ENCODE results near the gene LEMD2.

LEMD2 gene

DNA sequence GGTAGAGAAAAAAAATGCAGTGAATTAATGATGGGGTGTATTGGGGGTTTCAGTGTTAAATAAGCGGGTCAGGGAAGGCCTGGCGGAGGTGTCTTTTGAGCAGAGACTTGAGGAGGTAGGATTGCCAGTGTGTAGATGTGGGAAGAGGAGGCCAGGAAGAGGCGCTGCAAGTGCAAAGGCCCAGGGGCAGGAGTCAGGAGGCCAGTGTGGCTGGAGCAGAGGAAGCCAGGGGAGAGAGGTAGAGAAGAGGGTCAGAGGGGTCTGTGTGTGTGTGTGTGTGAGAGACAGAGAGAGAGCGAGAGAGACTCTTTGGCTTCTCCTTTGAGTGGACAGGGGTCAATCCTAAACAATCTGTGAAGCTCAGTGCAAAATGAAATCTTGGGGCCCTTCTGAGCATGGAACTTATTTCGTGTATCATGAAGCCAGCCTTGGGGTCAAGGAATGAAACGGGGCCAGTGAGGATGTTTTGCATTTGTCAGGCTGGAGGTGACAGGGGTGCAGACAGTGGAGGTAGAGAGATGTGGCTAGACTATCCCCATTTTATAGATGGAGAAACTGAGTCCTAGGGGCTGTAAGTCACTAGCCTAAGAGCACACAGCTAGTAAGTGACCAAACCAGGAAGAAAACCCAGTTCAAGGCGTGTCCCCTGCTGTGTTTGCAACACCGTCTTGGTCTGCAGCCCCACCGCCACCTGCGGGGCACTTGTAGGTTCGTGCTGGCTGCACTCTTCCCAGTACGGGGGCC, 32.5 kb downstream of the LEMD2 start:
- DNase-seq (ENCODE audit: low spot score), result no peak

DNA sequence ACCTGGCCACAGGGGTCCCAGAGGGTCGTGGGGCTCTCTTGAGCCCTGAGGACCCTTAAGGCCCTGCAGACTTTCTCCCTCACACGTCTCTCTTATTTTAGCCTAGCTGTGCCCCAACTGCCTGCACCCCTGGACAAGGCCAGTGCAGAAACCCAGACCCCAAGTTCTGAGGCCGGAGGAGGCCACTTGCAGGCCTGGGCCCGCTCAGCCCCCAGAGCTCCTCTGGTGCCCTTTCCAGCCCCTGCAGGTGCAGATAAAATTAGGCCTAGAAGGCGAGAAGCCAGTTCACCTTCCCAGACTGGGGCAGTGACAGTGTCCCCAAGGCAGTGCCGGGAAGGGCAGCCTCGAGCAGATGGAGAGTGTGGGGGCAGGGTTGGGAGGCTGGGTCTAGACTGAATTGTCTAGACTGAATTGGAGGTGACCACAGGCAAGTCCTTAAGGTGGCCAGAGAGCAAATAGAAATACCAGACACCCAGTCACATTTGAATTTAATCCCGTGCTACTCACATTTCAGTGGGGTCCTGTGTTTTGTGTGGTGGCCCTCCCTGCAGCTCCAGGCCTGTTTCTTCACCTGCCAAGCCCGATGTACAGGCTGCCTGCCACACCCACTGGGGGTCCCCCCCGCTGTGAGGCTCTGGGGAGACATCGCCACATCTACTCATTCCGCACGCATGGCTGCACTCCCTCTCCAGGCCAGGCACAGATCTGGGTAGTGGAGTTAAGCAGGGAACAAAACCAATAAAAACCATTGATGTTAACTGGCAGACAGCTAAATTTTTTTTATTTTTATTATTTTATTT, 33.7 kb downstream of the LEMD2 start:
- DNase-seq (ENCODE audit: low spot score), result peak; percentile 46

DNA sequence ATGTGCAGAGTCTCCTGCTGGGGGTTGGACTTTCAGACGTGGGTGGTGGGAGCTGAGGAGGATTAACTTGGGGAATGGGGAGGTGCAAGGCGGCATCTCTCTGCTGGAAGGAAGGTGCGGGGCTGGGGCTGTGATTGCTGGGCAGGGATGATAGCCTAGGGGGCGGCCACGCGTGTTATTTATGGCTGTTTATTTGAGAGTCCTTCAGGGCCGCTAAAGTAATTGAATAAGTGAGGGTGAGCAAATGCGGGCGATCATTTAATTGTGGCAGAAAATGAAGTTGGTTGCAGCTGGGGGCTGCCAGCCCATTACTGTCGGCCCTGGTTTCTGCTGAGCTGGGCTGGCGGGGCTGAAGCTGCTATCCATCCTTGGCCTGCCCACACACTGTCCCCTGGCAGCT, 34.7 kb downstream of the LEMD2 start:
- DNase-seq (ENCODE audit: low spot score), result no peak

DNA sequence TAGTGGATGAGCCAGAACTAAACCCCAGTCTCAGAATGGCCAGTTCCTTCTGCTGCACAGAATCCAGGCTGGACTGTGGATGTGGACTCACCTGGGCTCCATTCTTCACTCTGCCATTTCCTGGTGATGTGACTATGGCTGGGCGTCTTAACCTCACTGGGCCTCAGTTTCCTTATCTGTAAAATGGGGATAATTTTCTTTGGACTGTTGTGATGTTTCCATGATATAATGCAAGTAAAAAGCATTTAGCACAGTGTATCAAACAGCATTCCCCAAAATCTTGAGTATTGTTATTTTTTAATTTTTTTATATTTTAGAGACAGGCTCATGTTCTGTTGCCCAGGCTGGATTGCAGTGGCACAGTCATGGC, 36.3 kb downstream of the LEMD2 start:
- DNase-seq (ENCODE audit: low spot score), result no peak

DNA sequence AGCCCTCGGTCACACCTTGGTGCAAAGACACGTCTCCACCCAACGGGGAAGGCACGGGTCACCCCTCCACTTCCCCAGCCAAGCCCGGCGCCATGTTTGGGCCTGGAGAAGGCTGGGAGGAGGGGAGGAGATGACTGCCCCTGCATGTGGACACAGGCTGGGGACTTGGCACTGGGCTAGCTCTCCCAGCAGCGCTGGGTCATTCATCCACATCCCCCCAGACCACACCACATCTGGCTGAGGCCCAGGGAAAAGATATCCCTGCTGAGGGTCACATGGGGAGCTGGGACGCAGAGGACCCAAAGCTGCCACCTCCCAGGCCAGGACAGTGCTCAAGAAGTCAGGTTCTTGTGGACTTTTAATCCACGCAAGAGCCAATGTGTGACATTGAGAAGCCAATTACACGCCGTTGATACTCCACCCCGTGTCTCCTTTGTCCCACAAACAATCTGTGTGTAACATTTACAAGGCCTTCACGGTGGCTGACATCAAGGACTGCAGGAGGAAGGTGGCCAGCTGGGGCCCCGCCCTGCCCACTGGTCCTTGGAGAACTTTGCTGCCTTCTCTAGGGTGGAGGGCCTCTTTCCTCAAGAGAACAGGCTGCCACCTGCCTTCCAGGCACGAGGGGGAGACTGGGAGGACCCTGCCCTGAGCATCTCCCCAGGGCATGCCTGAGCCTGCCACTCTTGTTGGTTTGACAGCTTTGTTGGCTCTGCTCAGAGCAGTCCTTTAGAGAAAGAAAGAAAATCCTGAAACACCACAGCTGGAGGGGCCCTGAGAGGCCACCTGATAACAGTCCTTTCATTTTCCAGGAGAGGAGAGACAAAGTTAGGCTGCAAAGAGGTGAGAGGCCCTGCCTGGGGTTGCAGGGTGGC, 36.9 kb downstream of the LEMD2 start:
- no peak for DNase-seq (ENCODE audit: low spot score)

DNA sequence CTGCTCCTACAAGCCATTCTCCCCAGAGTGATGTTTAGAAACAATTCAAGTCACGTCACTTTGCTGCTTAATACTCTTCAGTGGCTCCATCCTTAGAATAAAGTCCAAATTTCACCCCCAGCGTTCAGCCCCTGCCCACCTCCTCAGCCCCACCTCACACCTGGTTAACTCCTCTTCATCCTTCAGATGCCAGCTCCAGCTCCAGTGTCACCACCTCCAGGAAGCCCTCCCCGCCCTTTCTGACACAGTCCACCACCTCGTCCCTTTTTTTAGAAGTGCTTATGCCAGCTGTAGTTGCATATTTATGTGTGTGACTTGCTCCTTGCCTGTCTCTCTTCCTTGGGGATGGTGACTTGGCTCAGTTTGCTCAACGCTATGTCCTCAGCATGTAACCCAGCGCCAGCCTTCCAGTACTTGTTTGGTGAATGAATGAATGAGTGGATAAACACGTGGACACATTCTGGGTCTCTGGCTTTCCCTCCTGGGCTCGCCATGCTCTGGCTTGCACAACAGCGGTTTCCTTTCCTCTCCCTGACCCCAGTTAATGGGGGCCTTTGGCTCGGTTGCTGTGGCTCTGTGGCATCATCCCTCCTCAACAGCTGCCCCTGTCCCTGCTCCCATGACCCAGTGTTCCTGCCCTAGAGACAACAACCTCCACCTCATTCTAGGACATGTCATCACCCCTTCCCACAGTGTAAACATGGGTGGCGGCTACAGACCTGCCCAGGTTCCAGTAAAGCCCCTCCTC, 38.5 kb downstream of the LEMD2 start:
- no peak for DNase-seq (ENCODE audit: low spot score)

DNA sequence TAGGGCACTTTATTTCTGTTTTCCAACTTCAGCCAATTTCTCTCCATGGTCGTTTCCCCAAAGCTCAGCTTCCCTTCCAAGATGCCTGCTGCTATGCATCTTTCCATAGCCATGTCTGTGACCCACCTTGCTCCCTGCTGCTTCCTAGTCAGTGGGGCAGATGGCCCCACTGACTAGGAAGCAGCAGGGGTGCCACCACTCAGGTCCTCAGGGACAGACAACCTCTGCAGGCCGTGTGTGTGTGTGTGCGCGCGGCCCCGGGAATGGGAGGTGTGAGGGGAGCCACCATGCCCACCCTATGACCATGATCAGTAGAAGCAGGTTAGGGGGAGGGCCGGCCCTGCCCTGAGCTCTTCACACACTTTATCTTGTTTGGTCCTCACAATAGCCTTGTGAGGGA, 39.5 kb downstream of the LEMD2 start:
- DNase-seq (ENCODE audit: low spot score), result no peak

DNA sequence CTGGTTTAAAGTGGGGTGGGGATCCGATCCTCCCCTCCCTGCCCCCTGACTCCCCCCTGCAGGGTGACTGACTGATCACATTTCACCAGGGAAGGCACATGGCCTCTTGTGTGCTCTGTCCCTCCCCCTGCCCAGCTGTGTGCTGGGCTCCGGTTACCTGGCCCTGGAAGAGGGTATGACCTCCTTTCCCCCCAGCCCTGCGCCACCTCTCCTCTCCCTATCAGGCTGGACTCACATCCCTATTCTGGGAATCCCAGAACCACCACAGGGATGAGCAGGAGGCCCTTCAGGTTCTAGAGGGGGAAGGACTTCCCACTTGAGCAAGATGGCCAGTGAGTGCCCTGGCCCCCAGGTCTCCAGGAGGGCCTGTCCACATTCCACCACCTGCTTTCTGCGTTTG, 40.1 kb downstream of the LEMD2 start:
- no peak for DNase-seq (ENCODE audit: low spot score)

DNA sequence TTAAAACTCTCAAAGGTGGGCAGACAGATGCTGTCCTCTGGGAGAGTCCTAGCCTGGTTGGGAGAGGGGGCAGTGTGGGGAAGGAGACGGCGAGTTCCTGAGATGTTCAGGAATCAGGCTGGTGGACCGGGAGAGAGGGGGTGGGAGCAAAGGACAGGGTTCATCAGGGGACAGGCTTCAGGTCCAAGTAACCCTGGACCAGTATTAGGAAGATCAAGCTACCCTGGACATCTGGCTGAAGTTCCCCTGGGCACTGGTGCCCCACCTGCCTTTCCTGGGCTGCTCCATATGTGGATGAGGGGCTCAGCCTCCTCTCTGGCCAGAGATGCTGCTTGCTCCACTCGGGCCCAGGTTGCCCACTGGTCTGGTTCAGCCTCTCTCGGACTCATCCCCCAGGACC, 41.1 kb downstream of the LEMD2 start:
- no peak for DNase-seq (ENCODE audit: low spot score)

DNA sequence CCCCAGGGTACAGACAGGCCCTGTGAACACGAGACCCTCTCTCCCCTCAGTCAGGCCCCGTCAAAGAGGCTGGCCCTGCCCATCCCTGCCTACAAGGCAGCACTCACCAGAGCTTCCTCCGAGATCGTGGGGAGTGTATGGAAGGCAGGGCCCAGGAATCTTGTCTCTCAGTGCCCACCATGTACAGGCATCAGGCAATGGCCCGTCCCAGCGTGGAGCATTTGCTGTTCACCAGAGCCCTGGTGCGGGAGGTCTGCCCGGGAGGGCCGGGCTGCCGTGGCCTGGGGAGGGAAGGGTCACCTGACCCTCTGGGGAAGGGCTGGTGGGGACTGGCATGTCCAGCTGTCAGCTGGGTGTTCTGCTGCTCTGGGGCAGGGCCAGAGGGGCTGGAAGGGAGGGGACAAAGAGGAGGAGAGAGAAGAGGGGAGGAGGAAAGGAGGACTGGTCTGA, 42.3 kb downstream of the LEMD2 start, which contains the start of gene IP6K3:
Gene IP6K3 (minus strand): TSS at position 255 of the 450 bp plus-strand sequence. CDS start 11,429 bp downstream, outside the sequence.
- DNase-seq (ENCODE audit: low spot score), result no peak

DNA sequence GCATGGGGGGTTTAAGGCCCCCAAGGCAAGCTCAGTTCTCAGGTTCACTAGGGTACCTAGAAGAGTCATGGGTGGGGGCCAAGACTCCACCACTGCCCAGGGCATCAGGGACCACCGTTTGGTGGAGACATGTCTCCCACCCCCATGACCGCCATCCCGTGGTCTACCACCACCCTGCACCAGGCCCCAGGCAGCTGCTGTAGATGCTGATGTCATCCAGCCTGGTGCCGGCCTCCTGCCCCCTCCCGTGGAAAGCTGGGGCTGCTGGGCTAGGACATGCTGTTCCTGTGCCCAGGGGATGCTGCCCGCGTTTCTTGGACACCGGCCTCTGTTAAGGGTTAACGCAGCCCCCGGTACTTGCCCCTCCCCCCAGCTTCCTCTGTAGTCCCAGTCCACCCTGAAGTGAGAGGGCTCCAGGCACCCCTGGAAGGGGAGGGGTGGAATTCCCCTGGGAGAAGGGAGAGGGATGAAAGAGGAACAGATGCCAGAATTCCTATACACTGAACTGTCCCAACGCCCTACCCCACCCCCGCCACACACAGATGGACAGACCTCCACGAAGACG, 42.8 kb downstream of the LEMD2 start:
- peak; percentile 47 for DNase-seq (ENCODE audit: low spot score)

DNA sequence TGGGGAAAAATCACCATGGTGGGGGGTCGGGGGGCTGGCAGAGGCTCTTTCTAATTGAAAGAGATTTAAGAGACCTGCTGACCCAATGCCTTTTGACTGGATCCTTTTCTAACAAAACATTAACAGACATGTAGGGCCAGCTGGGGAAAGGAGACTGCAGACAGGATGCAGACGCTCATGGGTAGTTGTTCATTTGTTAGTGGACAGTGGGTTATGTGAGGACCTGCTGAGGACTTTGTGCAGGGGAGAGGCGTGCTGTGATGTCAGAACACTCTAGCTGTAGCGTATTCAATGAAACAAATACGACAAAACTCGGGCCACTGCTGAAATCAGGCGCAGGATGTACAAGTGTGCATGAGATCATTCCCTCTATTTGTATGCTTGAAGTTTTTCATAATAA, 43.4 kb downstream of the LEMD2 start:
- DNase-seq (ENCODE audit: low spot score), result no peak

DNA sequence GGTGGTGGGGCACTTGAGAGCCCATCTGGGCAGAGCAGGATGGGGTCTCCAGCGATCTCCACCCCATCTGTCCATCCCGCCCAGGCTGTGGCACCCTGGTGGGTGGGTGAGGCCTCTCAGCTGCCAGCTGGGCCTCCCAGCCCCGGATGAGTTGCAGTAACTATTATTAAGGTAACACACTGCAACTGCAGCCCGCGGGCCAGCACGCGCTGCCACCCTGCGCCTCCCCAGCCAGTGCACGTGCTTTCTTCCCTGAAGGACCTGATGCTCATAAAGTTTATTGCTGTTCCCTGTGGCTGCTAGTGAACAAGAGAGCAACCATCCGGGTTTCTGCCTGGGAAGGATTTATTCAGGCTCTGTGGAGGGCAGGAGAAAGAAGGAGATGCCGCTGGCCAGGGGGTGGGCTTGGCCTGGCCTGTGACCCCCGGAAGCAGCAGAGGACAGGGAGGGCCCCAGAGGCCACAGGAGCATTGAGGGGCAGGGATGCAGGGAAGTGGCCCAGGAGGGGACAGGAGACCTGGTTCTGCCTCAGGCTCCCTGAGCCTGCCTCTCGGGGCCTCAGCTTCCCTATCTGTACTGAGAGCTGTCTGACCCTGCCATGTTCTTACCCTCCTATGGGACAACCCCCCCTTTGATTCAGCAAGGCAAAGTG, 43.9 kb downstream of the LEMD2 start:
- DNase-seq (ENCODE audit: low spot score), result peak; percentile 31

DNA sequence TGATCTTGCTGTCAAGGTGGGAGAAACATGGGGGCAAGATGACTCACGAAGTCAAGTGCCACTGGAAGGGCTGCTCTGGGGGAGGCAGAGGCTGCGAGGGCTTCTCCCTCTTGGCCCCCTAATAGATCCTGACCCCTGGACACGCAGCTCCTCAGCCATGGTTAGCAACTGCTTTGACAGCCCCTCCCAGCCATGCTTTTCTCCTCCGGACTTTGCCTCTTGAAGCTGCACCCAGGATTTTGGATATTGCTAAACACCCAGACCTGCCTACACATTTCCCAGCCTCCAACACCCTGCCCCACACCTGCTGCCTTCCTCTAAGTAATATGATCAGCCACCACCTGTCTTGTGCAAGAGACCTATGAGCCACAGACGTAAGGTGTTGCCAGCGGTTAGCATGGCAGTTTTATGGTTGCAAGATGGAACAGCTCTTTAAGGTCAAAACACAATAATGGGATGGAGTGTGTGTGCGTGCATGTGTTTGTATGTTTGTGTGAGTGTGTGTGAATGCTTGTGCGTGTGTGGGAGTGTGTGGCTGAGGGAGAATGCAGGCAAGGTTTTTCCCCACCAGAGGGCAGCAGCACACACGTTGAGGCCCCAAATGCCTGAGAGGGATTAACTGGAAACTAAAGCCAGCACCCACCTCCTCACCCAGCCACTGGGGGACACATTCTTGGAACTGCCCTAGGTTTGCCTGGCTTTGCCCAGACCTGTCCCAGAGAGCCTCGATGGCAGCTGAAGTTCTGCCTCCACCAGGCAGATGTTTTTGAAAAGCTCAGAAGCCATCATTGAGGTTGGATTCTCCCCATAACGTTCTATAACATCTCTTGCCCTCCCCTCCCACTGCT, 44.7 kb downstream of the LEMD2 start:
- DNase-seq (ENCODE audit: low spot score), result peak; percentile 92

DNA sequence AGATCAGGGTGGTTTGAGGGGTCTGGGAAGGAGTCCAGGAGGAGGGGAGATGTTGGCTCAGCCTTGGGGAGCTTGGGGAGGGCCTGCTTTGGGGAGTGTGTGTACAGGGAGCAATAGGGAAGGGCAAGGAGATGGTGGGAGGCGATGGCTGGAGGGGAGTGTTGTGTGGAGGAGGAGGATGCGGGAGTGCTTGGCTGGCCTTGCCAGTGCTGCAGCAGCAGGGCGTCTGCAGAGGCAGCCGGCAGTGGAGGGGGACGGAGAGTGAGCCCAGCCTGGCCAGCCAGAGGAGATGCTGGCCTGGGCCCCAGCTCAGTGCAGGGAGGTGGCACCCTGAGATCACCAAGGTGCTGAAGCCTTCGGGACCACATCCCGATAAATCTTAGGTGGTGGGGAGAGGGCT, 46.1 kb downstream of the LEMD2 start:
- DNase-seq (ENCODE audit: low spot score), result peak; percentile 45

DNA sequence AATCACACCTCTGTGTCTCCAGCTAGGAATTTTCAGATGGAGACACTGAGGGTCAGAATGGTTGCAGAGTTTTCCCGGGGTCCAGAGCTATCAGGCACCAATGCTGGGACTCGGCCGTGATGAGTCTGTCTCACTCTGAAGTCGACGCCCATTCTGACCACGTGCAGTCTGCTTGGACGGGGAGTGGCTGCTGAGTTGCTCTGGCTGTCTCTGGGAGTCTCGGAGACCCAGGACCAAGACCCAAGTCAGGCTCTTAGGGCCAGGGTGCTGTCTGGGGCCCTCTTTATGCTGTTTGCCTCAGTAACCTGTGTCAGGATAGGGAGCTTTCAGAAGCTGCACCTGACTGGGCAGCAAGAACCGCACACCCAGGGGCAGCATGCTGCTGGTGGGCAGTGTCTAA, 46.8 kb downstream of the LEMD2 start:
- no peak for DNase-seq (ENCODE audit: low spot score)

DNA sequence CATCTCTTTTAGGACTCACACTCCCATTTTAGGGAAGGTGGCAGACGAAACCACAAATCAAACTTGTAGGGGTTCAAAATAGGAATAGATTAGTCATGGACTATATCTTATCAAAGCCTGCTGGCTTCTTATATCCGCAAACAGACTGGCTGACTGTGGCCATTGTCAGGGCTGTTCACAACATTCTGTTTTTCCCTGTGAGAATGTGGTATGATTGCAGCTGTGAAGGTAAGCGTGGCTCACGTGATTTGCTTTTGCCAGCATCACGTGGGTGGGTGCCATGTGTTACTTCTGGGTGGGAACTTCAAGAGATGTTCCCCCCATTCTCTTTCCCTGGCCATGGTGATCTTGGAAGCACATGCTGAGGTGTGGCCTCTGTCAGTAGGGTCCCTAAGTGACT, 48.1 kb downstream of the LEMD2 start:
- DNase-seq (ENCODE audit: low spot score), result no peak

DNA sequence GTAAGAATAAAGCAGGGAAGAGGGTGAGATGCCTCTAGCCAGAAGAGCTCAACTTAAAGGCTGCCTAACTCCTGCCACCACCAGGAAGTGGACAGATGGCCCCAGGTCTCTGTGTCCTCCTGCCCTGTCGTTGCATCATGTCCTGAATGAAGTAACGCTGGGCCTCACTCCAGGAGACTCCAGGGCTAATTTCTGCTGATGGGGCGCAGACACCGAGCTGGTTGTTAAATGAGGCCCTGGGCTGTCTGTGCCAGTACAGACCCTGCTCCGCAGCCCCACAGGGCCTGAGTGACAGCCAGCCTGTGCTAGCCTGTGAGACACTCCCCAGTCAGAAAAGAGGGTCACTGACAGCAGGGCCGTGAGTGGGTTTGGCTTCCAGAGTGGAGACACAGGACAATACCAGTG, 48.7 kb downstream of the LEMD2 start:
- DNase-seq (ENCODE audit: low spot score), result no peak

DNA sequence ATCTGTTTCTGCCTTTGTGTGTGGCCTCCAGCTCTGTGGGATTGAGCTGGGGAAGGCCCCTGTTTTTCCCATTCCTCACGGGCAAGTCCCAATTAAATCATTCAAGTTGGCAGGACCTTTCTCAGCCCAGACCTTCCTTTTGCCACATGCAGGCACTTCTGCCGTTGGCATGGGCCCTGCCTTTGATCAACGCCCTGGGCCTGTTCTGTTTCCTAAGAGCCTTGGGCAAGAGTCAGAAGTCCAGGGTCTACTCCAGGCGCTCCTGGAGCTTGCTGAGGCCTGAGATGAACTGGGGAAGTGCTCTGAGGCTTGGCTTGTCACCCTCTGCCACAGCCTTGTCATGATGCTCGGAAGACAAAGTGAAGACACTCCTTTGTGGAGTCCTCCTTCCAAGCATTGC, 49.4 kb downstream of the LEMD2 start:
- DNase-seq (ENCODE audit: low spot score), result no peak

DNA sequence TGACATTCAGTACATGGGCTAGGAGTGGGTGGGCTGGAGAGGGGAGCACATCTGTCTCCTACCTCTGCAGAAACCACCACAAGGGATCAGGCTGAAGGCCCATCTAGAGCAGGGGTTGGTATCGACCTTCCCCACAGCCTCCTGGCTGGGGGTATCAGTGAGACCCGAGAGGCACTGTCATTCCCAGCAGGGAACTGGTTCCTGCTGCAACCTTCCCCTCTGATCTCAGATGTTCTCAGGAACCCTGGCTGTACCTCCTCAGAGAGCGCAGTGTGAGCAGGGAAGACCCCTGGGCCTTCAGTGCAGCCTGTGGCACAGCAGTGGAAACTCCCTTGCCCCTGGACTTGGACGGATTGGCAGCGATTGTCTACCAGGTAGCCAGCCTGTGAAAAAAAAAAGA, 50.1 kb downstream of the LEMD2 start:
- DNase-seq (ENCODE audit: low spot score), result no peak
